Left ventricle myocardium inferior (tissue), 1 donor: ENCODE measurements around the gene ZBTB44. TPM values are rescaled to one million over a fixed set of nuclear protein-coding genes. Genes with fewer than 3 reads are reported as not detected.

ENCODE experiments used
- DNase-seq: peaks from one replicate; pipeline ENCODE4 v3.0.0-alpha.2; 2020
- H3K27ac ChIP-seq: fragments of 200-600 bp; replicated peaks from 2 replicates; pipeline ENCODE4 v1.8.0; 2021
- H3K27me3 ChIP-seq: fragments of 200-600 bp; 2 replicates; pipeline ENCODE4 v1.8.0; 2021; ENCODE audit warnings: low read depth
- H3K36me3 ChIP-seq: fragments of 200-600 bp; 2 replicates; pipeline ENCODE4 v1.8.0; 2021
- H3K4me1 ChIP-seq: fragments of 200-600 bp; 2 replicates; pipeline ENCODE4 v1.8.0; 2021
- H3K4me3 ChIP-seq: fragments of 200-600 bp; 2 replicates; pipeline ENCODE4 v1.8.0; 2021; ENCODE audit warnings: mild to moderate bottlenecking, moderate library complexity
- H3K9me3 ChIP-seq: fragments of 200-600 bp; replicated peaks from 2 replicates; pipeline ENCODE4 v1.8.0; 2021
- intact Hi-C: fragments of 100-400 bp; cut with micrococcal nuclease; formaldehyde crosslinking; loops from one replicate; pipeline ENCODE4 v1.11.0; 2022
- total RNA-seq: library from RNA; stranded (reverse); fragmentation: NEBNext Ultra II Directional; extraction: Animal tissue kit (Norgen Biotek cat#: 25700); gene quantifications from one replicate; pipeline ENCODE4 v1.2.1, GENCODE V29; 2021
- TF ChIP-seq, protein P1 (sequence below): fragments of 200-600 bp; IDR thresholded peaks from 2 replicates; pipeline ENCODE4 v1.8.0; 2021; ENCODE audit warnings: antibody characterized with exemption, mild to moderate bottlenecking, borderline replicate concordance
- donor health status: DM: no; HTN: yes; CAD: no; lungs with severe emphysema.

ZBTB44 gene
- total RNA-seq, 1 donor from 2014 or later, result 40.5 TPM

DNA sequence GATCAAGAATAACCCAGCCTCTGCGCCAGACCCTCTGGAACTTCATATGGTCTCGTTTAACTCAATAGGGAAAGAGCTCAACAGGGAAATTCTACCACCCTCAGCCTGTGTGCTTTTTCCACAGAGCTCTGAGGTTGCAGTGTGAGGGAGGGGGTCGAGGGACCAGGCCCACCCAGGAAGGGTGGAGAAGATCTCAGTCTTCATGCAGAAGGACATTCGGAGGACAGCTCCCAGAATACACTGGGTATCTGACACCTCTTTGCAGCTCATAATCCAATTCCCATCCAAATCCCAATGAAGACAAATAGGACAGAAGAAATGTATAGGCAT, 98.5 kb downstream of the ZBTB44 start:
- Histone ChIP-seq H3K36me3 (no peaks in the 10 kb centered on the region), H3K9me3 (no peaks in the 10 kb centered on the region), H3K4me3 (no peak overlapping the region), H3K27ac (no peak overlapping the region), H3K4me1 (peaks cover 6% of the 10 kb centered on the region), H3K27me3 (peaks cover 34% of the 10 kb centered on the region)
- intact Hi-C loops, result loop anchor here (10.0 kb wide), 1 partner anchor 209 kb away; the partner anchor contains the start of gene ADAMTS8
- DNase-seq, result no peak
- TF ChIP-seq, protein P1, sequence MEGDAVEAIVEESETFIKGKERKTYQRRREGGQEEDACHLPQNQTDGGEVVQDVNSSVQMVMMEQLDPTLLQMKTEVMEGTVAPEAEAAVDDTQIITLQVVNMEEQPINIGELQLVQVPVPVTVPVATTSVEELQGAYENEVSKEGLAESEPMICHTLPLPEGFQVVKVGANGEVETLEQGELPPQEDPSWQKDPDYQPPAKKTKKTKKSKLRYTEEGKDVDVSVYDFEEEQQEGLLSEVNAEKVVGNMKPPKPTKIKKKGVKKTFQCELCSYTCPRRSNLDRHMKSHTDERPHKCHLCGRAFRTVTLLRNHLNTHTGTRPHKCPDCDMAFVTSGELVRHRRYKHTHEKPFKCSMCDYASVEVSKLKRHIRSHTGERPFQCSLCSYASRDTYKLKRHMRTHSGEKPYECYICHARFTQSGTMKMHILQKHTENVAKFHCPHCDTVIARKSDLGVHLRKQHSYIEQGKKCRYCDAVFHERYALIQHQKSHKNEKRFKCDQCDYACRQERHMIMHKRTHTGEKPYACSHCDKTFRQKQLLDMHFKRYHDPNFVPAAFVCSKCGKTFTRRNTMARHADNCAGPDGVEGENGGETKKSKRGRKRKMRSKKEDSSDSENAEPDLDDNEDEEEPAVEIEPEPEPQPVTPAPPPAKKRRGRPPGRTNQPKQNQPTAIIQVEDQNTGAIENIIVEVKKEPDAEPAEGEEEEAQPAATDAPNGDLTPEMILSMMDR, result no peak

DNA sequence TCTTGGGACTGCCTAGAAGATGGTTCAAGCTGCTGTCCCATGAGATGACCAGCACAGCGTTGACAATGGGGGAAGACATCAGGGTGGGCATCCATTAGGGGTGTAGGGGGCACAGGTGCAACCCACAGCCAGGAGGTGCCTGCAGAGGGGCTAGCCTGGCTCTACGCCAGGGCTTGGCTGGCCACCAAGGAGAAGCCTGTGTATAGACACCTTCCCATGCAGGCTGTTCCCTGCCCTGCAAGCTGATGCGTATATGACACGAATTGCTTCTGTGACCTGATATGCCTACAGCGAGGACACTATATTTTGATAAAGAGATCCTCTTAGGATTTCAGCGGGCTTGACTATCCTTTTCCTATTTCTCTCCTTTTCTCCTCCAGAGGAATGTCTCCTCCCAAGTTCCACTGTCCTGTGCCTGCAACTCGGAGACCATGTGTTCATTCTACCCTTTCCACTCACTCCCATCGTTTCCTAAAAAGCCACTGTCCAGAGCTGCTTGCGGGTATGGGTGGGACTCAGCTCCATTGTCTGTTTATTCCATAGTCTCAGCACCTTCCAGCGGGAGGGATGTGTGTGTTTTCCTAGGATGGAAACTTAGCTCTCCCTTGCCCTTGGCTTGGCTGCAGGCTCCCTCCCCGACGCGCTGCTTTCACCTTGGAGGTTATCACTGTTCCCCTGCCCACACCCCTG, 99.0 kb downstream of the ZBTB44 start:
- H3K27me3 ChIP-seq, result peaks cover 34% of the 10 kb centered on the region
- intact Hi-C loops, result loop anchor here (10.0 kb wide), 1 partner anchor 209 kb away; the partner anchor contains the start of gene ADAMTS8
- no peak for DNase-seq
- H3K9me3 ChIP-seq, result no peaks in the 10 kb centered on the region
- TF ChIP-seq, protein P1, result no peak
- no peak overlapping the region for H3K27ac ChIP-seq
- H3K4me1 ChIP-seq, result peaks cover 6% of the 10 kb centered on the region
- no peaks in the 10 kb centered on the region for H3K36me3 ChIP-seq
- H3K4me3 ChIP-seq, result no peak overlapping the region

DNA sequence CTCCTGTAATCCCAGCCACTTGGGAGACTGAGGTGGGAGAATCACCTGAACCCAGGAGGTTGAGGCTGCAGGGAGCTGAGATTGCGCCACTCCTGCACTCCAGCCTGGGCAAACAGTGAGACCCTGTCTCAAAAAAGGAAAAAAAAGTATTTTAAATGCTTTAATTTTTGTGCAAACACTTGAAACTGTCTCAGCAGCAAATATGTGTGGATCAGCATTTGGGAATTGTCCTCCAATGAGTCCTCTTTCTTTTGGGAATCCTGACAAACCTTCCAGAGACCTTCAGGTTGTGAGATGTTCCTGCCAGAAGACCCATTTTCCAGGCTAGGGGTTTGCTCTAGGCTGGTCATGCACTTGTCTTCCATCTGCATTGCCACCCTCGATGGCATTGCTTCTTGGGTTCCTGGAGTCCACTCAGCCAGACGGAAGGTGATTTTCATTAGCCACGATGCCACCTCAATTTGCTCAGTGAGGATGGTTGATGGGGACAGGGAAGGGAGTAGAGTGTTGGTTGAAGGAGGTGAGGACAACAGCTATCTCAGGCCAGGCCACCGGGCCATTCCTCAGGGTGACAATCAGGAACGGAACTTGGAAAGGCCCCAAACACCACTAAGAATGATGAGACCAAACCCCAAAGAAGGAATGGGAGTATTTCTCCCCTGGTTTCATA, 99.7 kb downstream of the ZBTB44 start:
- intact Hi-C loops, result loop anchor here (10.0 kb wide), 1 partner anchor 210 kb away; the partner anchor contains the start of gene ADAMTS8
- no peak overlapping the region for H3K4me3 ChIP-seq
- H3K9me3 ChIP-seq, result no peaks in the 10 kb centered on the region
- peaks cover 6% of the 10 kb centered on the region for H3K4me1 ChIP-seq
- TF ChIP-seq, protein P1, result no peak
- no peak for DNase-seq
- peaks cover 34% of the 10 kb centered on the region for H3K27me3 ChIP-seq
- no peaks in the 10 kb centered on the region for H3K36me3 ChIP-seq
- H3K27ac ChIP-seq, result no peak overlapping the region

DNA sequence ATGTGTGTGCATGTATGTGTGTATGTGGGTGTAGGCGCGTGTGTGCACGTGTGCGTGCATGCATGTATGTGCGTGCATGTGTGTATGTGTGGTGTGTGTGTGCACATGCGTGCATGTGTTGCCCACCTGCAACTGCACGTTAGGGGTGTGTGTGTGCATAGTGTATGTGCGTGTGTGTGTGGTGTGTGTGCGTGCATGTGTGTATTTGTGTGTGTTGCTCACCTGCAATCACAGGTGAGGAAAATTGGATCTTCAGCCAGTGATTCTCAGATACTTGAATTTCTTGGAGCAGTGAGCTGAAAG, 100.8 kb downstream of the ZBTB44 start:
- intact Hi-C loops, result loop anchor here (10.0 kb wide), 1 partner anchor 211 kb away; the partner anchor contains the start of gene ADAMTS8
- TF ChIP-seq, protein P1, result no peak
- Histone ChIP-seq H3K27me3 (peaks cover 34% of the 10 kb centered on the region), H3K36me3 (no peaks in the 10 kb centered on the region), H3K27ac (no peak overlapping the region), H3K4me3 (no peak overlapping the region), H3K9me3 (no peaks in the 10 kb centered on the region), H3K4me1 (peaks cover 6% of the 10 kb centered on the region)
- DNase-seq, result no peak

DNA sequence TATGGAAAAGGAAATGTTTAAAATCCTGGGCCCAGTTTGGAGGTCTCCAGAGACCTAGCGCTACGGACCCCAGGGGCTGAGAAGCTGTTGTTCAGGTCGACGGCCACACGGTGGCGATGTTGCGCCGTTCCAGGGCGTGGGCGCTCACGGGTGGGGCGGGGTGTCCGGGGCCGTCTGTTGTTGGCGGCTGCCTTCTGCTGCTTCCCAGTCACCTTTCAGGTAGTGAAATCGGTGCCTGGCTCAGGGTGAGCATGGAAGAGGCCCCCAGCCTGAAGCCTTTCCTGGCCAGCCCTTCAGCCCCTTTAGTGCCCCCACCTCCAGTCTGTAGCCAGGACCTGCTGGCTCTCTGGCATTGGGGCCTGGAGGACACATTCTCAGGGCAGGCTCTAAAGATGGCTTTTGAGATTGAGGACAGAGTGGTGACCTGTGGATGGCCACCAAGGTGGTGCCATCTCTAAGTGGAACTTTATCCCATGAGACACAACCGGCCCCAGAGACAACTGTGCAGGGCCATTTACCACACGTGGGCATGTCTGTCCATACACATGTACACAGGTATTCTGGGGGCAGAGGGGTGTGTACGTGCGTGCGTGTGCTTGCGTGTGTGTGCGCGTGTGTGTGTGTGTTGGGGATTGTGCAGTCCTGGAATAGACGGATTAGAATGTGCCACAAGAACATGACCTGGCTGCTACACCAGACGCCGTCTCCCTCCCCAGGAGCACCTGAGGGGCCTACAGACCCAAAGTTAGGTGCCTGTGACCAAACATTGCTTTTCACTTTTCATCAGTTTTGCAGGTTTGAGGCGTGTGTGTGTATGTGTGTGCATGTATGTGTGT, 101.4 kb downstream of the ZBTB44 start:
- no peak overlapping the region for H3K27ac ChIP-seq
- no peak overlapping the region for H3K4me3 ChIP-seq
- DNase-seq, result peak; percentile 60
- H3K27me3 ChIP-seq, result peaks cover 34% of the 10 kb centered on the region
- H3K9me3 ChIP-seq, result no peaks in the 10 kb centered on the region
- peaks cover 6% of the 10 kb centered on the region for H3K4me1 ChIP-seq
- no peaks in the 10 kb centered on the region for H3K36me3 ChIP-seq
- TF ChIP-seq, protein P1, result peak; percentile 97
- intact Hi-C loops, result loop anchor here (10.0 kb wide), 1 partner anchor 211 kb away; the partner anchor contains the start of gene ADAMTS8
